ENCODE data around the gene CDH6.

CDH6 gene

DNA sequence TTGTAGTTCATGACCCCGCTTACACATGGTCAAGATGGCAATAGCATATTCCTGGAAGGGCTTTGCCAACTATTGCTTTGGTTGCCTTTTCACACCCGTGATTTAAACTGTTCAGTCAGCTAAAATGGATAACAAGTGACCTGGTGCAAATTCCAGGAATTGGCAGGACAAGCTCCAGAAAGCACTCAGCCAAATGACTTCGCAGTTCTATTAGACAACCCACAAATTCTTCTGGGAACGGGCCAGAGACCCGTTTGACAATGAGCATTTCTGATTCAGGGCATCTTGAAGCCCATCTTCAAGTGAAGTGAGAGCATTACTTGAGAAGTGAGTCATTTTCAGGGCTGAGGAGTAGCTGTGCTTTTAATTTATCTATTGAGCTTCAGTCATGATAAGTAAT is 173.5 kb downstream of the CDH6 start:
- H3K36me3 ChIP-seq (ENCODE audit: insufficient read depth, low read length) = no peaks in the 10 kb centered on the region
- no peaks in the 10 kb centered on the region for H3K79me2 ChIP-seq (ENCODE audit: insufficient read depth, low read length)
- H3K4me2 ChIP-seq (ENCODE audit: insufficient read depth, low read length) = no peak overlapping the region
- H3K27ac ChIP-seq (ENCODE audit: low read length) = no peak overlapping the region
- H3K9ac ChIP-seq (ENCODE audit: low read depth, low read length) = no peak overlapping the region
- no peak overlapping the region for H3K4me3 ChIP-seq (ENCODE audit: low read depth in 1 of 2, low read length in 2 of 2)
- DNase-seq (no peak), ATAC-seq (ENCODE audit: insufficient read depth, low read depth) (no peak)
- H3K9me3 ChIP-seq (ENCODE audit: insufficient read depth, low read length, severe bottlenecking) = no peaks in the 10 kb centered on the region
- H3K27me3 ChIP-seq (ENCODE audit: insufficient read depth, low read length, poor library complexity) = no peaks in the 10 kb centered on the region
- TF ChIP-seq EZH2 (IDR thresholded peaks at IDR 0.05; ENCODE audit: borderline replicate concordance, low read depth, low read length, severe bottlenecking) (no peak), CTCF (IDR thresholded peaks at IDR 0.05; ENCODE audit: borderline replicate concordance, extremely low read depth, low read length, poor library complexity, severe bottlenecking) (no peak)
- no peak overlapping the region for H2AFZ ChIP-seq (ENCODE audit: low read depth, low read length)
- H3K4me1 ChIP-seq (ENCODE audit: insufficient read depth, low read length) = no peaks in the 10 kb centered on the region
- no peaks in the 10 kb centered on the region for H4K20me1 ChIP-seq (ENCODE audit: insufficient read depth, low read length)

GRCh38 chr5:31372124-31372523 is 178.6 kb downstream of the CDH6 start:
- Histone ChIP-seq H3K36me3 (ENCODE audit: insufficient read depth, low read length) (no peaks in the 10 kb centered on the region), H3K79me2 (ENCODE audit: insufficient read depth, low read length) (no peaks in the 10 kb centered on the region), H2AFZ (ENCODE audit: low read depth, low read length) (no peak overlapping the region), H3K9ac (ENCODE audit: low read depth, low read length) (no peak overlapping the region), H3K4me1 (ENCODE audit: insufficient read depth, low read length) (no peaks in the 10 kb centered on the region), H3K4me3 (ENCODE audit: low read depth in 1 of 2, low read length in 2 of 2) (no peak overlapping the region), H3K27me3 (ENCODE audit: insufficient read depth, low read length, poor library complexity) (no peaks in the 10 kb centered on the region), H4K20me1 (ENCODE audit: insufficient read depth, low read length) (no peaks in the 10 kb centered on the region), H3K4me2 (ENCODE audit: insufficient read depth, low read length) (no peak overlapping the region), H3K9me3 (ENCODE audit: insufficient read depth, low read length, severe bottlenecking) (no peaks in the 10 kb centered on the region), H3K27ac (ENCODE audit: low read length) (no peak overlapping the region)
- no peak for ATAC-seq (ENCODE audit: insufficient read depth, low read depth)
- no peak for TF ChIP-seq EZH2 (IDR thresholded peaks at IDR 0.05; ENCODE audit: borderline replicate concordance, low read depth, low read length, severe bottlenecking)
- DNase-seq = no peak

GRCh38 chr5:31375999-31376720 is 182.7 kb downstream of the CDH6 start:
- Histone ChIP-seq H3K9me3 (ENCODE audit: insufficient read depth, low read length, severe bottlenecking) (no peaks in the 10 kb centered on the region), H3K27ac (ENCODE audit: low read length) (no peak overlapping the region), H3K4me3 (ENCODE audit: low read depth in 1 of 2, low read length in 2 of 2) (no peak overlapping the region), H2AFZ (ENCODE audit: low read depth, low read length) (no peak overlapping the region), H3K4me1 (ENCODE audit: insufficient read depth, low read length) (no peaks in the 10 kb centered on the region), H3K79me2 (ENCODE audit: insufficient read depth, low read length) (no peaks in the 10 kb centered on the region), H3K36me3 (ENCODE audit: insufficient read depth, low read length) (no peaks in the 10 kb centered on the region), H3K27me3 (ENCODE audit: insufficient read depth, low read length, poor library complexity) (no peaks in the 10 kb centered on the region), H3K4me2 (ENCODE audit: insufficient read depth, low read length) (no peak overlapping the region), H3K9ac (ENCODE audit: low read depth, low read length) (no peak overlapping the region), H4K20me1 (ENCODE audit: insufficient read depth, low read length) (no peaks in the 10 kb centered on the region)
- ATAC-seq (ENCODE audit: insufficient read depth, low read depth) (no peak), DNase-seq (no peak)
- TF ChIP-seq CTCF (IDR thresholded peaks at IDR 0.05; ENCODE audit: borderline replicate concordance, extremely low read depth, low read length, poor library complexity, severe bottlenecking) (no peak), EZH2 (IDR thresholded peaks at IDR 0.05; ENCODE audit: borderline replicate concordance, low read depth, low read length, severe bottlenecking) (no peak)

DNA sequence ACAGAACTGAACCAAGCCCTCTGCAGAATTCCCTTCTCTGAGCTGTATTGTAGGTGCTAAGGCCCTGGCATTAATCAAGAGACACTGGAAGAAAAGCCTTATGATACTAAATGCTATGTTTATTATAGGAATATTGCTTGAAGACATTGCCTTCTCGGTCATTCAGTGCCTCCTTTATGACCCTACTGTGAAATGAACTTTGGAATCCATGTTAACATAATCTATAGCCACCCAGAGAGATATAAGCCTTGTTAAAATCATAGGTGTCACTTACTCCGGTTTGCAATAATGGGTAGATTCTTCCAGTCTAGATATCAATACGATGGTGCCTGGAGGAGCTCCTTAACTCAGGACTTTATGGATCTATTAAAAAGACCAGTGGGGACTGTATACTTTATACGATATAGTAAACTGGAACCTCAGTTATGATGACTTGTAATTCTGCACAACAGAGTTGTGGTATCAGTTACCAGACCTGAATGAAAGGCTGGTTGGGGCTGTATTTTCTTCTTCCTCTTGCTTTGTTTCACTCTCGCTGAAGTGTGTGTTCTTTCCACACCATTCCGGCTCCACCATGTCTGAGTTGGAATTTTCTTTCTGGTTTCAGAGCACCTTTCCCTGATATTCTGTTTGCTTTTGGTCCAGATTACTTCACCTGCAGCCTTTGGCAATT is 183.9 kb downstream of the CDH6 start:
- TF ChIP-seq EZH2 (IDR thresholded peaks at IDR 0.05; ENCODE audit: borderline replicate concordance, low read depth, low read length, severe bottlenecking) (no peak), CTCF (IDR thresholded peaks at IDR 0.05; ENCODE audit: borderline replicate concordance, extremely low read depth, low read length, poor library complexity, severe bottlenecking) (no peak)
- H3K27me3 ChIP-seq (ENCODE audit: insufficient read depth, low read length, poor library complexity) = no peaks in the 10 kb centered on the region
- ATAC-seq (ENCODE audit: insufficient read depth, low read depth) = no peak
- H3K9ac ChIP-seq (ENCODE audit: low read depth, low read length) = no peak overlapping the region
- no peak overlapping the region for H3K4me2 ChIP-seq (ENCODE audit: insufficient read depth, low read length)
- no peaks in the 10 kb centered on the region for H3K79me2 ChIP-seq (ENCODE audit: insufficient read depth, low read length)
- no peaks in the 10 kb centered on the region for H4K20me1 ChIP-seq (ENCODE audit: insufficient read depth, low read length)
- no peak overlapping the region for H3K27ac ChIP-seq (ENCODE audit: low read length)
- H2AFZ ChIP-seq (ENCODE audit: low read depth, low read length) = no peak overlapping the region
- DNase-seq = no peak
- no peak overlapping the region for H3K4me3 ChIP-seq (ENCODE audit: low read depth in 1 of 2, low read length in 2 of 2)
- no peaks in the 10 kb centered on the region for H3K36me3 ChIP-seq (ENCODE audit: insufficient read depth, low read length)
- H3K4me1 ChIP-seq (ENCODE audit: insufficient read depth, low read length) = no peaks in the 10 kb centered on the region
- no peaks in the 10 kb centered on the region for H3K9me3 ChIP-seq (ENCODE audit: insufficient read depth, low read length, severe bottlenecking)

All from DND-41 (cell line).